DMS53 treated with DMSO at 0.1 percent for 48 hours (cell line): ENCODE data around the gene NCKAP5L.
"Not testable (repeated sequence)": the region's sequence is repeated elsewhere in the genome, so short reads cannot be mapped to it uniquely, and the experiment has no call there.

Experiments used
- DNase-seq: peaks from one replicate; lab custom pipeline; 2025; ENCODE audit not compliant: unreplicated experiment; lab: John Stamatoyannopoulos, UW

NCKAP5L gene

GRCh38 chr12:49866859-49867569 is 38.8 kb upstream of the NCKAP5L start:
- DNase-seq, result no peak

GRCh38 chr12:49865782-49866135 is 37.5 kb upstream of the NCKAP5L start:
- no peak for DNase-seq

GRCh38 chr12:49865109-49865781 is 37.0 kb upstream of the NCKAP5L start:
- no peak for DNase-seq

GRCh38 chr12:49864798-49865090 is 36.5 kb upstream of the NCKAP5L start:
- no peak for DNase-seq

GRCh38 chr12:49863946-49864797 is 36.0 kb upstream of the NCKAP5L start:
- no peak for DNase-seq

GRCh38 chr12:49860921-49861320 is 32.7 kb upstream of the NCKAP5L start:
- not testable (repeated sequence) for DNase-seq

- DNase-seq, result not testable (repeated sequence)
Observed at GRCh38 chr12:49855890-49856289, 27.7 kb upstream of the NCKAP5L start.

GRCh38 chr12:49854976-49855375 is 26.8 kb upstream of the NCKAP5L start:
- no peak for DNase-seq

- DNase-seq, result no peak
Observed at GRCh38 chr12:49853671-49854070, 25.5 kb upstream of the NCKAP5L start.

- no peak for DNase-seq
Observed at GRCh38 chr12:49847161-49847560, 18.9 kb upstream of the NCKAP5L start.

- no peak for DNase-seq
Observed at GRCh38 chr12:49846032-49846431, 17.8 kb upstream of the NCKAP5L start.

GRCh38 chr12:49843876-49844437 is 15.7 kb upstream of the NCKAP5L start:
- DNase-seq, result no peak

GRCh38 chr12:49843411-49843810 is 15.2 kb upstream of the NCKAP5L start:
- no peak for DNase-seq

GRCh38 chr12:49842519-49843352 is 14.5 kb upstream of the NCKAP5L start, which contains the start of gene BCDIN3D:
TSS of gene BCDIN3D (minus strand) at chr12:49843106. CDS start at chr12:49843087, 19 bp downstream.
- DNase-seq, result peak; percentile 90

- peak; percentile 30 for DNase-seq
Observed at GRCh38 chr12:49838973-49839633, 10.9 kb upstream of the NCKAP5L start.

GRCh38 chr12:49832836-49833421 is 4.7 kb upstream of the NCKAP5L start:
- no peak for DNase-seq

- no peak for DNase-seq
Observed at GRCh38 chr12:49831717-49832116, 3.5 kb upstream of the NCKAP5L start.

GRCh38 chr12:49827401-49828099 is 663 bp downstream of the NCKAP5L start:
- no peak for DNase-seq

- no peak for DNase-seq
Observed at GRCh38 chr12:49827051-49827400, 1.2 kb downstream of the NCKAP5L start.
